ENCODE measurements around the gene POLG.

Gene POLG

DNA sequence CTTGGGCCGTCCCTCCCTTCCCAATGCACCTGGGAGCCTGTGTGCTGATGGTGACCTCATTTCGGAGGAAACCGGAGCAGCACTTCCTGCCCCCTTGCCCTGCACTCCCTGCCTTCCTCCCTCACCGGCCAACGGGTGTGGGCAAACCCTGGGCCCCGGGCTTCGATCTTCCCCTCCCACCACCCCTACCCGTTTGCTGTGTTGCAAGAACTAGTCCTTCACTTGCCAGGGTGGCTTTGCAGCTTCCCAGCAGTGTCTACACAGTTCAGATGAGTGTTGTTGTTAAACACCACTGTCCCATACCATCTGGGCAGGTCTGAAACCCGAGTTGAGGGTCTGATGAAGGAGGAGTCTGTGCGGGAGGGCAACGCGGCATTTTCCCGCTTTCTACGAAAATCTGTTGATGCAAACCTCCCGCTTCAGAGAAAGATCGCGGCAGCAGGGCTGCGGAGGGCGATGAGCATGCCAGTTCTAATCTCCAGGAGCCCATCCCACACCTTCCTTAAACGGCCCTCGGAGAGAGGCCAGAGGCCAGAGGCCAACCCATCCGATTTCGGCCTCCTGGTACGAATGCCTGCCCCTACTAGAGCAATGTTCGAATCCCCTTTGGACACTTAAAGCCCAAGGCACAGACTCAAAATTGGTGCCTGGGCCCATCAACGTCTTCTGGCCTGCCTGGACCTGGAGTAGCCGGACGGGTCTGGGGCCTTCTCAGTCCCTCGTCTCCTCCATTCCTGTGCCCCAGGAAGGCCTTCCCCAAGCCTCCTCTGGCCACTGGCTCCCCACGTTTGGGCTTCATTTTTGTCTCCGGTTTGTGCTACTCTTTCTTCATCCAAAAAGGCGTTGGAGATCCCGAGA is 35.7 kb upstream of the POLG start:
- DNase-seq = no peak

DNA sequence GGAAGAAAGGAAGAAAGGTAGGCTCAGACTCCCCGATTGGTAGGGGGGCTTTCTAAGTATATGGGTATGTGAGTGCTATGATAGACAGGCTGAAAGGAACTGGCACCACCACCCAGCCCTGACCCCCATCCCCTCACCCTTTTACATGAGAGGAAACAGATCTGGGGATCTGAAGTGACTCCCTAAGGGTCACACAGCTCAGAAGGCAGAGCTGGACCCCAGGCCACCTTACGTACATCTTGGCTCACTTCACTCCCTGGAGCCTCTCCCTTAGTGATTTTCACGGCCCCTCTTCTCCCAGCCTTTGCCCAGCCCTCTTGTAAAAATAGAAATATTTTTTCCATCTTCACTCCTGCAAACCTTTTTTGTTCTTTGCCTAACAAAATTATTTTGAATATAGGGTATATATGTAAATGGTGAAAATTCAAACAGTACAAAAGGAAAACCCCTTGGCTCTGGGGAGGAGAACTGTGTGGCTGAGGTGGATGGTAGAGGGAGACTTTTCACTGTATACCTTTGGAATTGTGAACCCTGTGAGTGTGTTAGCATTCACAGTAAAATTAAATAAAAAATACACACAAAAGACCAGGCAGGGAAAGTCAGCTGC is 34.8 kb upstream of the POLG start:
- DNase-seq = no peak

DNA sequence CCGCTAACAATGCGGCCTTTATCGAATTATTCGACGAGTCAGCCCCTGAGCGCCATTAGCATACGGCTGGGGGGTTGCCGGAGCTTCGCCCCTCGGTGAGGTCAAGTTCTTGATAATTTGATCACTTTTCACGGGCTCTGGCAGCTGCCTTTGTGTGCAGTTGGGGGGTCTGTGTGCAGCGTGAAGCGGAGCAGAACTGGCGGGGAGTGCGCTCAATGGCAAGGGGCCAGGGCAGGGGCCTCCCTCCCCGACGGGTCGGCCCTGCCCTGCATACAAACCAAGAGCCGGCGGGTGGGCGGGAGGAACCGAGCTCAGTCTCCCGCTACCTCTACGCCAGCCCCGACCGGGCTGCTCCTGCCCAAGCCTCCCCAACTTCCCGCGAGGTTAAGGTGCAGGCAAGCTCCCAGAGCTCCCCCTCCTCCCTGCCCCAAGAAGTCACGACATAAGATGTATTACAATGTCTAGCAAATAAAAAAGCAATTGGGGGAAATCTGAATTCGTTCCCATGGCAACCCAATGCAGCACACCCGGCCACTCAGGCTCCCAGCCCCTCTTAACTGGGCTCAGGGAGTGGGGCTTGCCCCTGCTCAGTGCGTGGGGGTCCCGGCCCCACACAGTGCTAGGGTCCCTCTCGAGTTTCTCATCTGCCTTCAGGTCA is 34.1 kb upstream of the POLG start:
- DNase-seq = no peak

DNA sequence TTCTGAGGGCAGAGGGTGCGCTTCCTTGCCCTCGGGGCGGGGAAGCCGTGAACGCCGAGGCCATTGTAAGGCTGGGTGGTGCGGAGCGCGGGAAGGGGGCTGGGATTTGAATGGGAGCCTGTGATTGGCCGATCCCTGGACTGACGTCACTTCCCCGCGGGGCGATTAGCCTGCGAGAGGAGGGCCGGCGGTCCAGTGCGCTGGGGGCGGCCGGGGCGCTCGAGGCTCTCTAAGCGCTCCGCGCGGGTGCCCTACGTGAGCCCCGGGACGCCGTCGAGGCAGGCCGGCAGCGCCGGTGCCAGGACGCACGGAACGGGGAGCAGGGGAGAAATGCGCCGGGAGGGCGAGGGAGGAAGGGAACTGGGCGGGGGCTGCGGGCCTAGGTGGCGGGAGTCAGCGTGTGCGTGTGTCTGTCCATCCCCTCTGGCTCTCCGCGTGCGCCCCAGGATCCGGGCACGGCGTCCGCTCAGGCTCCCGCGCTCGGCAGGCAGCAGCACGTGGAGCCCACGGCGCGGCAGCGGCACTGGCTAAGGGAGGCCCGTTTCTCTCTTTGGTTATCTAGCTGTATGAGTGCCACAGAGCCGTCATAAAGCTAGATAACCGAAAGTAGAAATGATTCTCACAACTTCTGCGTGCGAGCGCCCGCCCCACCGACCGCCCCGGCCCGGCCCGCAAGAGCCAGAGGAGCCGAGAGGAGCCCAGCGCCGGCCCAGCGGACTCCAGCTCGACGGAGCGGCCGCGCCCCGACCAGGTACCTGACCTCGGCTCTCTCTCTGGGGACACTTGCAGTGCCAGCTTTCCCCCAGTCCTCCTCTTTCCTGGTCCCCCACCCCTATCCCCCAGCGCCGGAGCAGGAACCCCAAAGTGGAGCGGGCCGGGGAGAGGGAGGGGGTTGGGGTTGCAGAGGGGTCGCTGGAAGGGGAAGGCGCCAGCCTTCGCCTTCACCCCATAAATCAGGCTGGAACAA is 33.1 kb upstream of the POLG start:
- DNase-seq = no peak

DNA sequence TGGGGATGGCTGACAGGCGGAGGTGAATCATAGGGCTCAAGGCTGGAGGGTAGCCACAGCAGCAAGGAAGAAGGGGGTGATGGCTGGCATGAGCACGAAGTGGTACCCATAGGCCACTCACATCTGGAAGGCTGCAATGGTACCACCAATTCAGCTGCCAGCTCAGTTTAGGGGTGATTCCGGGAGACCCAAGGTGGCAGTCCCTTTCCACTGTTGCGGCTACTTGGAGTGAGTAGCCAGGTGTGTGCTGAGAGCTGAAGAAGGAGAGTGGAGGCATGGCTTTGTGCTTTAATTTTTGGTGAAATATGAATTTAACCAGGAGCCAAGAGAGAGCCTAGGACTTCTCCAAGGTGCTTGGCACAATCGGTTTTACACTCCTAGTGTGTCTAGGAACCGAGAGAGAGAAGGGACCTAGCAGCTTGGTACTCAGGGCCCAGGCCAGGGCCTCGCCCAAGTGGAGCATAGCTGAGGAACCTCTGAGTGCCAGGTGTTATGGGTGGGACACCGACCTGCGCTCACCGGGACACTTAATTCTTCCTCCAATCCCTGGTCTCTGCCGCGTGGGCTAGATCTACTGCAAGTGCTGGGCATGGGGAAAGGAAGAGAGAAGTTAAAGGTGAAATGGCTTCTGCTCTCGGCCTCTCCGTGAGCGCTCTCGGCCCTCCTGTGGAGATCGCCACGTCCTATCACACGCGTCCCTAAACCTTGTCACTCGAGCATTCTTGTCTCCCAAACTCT is 32.2 kb upstream of the POLG start:
- no peak for DNase-seq

DNA sequence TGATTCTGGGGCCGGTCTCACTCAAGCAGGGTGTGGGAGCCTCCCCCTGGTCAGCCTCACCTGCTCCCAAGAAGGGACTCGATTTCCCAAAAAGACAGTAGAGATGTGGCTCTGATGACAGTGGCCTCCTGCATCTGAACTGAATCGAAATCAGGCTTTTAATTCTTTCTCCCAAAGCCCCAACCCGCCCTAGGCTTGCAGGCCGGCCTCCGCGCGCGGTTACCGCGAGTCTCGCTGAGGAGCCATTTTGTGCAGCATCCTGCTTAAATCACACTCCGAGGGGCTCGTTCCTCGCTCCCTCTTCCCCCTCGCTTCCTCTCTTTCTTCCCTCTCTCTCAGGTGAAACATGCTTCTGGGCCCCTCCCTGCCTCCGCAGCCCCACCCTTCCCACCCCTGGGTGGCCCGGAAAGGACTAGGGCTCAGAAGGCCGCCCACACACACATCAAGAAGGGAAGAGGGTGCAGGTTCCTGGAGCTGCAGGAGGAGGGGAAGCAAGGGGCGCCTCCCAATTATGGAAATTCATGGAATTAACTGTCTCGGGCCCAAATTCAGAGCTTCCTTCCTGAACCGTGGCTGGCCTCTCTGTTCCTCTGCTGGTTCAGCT is 30.9 kb upstream of the POLG start:
- no peak for DNase-seq

DNA sequence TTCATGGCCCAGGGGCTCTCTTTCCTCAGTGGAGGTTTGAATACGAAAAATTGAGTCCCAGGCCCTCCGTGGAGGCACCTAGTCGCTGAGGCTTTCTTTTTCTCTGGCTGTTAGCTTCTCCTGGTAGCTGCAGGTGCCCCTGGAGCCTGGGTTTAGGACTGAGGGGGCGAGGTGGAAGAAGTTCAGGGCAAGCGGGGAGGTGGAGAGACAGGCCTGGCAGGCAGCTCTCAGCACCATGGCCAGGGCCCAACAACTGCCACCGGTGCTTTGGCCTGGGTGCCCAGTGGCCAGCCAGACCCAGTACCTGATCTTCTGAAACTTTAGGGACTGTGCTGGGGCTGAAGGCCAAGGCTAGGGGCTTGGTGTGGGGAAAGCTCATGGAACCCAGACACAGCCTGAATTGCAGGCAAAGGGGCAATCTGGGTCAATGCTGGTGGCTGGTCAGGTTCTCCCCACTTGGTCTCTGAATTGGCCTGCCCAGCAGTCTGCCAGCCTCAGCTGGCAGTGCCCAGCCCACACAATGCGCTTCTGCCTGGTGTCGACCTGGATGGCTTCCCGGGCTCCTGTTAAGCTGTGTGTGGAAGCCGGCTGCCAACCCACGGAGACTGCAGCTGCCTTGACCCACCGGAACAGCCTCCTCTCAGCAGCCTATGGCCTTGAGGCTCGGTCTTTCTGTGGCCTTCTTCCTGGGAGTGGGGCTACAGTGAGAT is 30.3 kb upstream of the POLG start:
- no peak for DNase-seq

DNA sequence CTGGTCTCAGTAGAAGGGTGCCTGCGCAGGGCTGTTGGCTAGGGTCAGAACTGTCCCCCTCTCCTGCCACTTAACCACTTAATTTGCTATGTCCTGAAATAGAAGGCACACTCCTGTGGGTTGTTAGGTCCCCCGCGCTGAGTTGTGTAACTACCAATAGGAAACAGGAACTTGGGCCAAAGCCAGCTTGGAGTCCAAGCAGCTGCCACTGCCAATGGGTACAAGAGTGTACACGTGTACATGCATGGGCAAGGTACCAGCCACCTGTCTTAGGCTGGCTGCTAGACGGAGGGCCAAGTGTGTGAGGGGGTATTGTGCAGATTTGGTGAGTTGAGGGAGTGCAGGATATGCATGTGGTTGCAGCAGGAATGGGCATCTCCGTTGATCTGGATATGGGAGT is 29.7 kb upstream of the POLG start:
- DNase-seq = peak; percentile 73

DNA sequence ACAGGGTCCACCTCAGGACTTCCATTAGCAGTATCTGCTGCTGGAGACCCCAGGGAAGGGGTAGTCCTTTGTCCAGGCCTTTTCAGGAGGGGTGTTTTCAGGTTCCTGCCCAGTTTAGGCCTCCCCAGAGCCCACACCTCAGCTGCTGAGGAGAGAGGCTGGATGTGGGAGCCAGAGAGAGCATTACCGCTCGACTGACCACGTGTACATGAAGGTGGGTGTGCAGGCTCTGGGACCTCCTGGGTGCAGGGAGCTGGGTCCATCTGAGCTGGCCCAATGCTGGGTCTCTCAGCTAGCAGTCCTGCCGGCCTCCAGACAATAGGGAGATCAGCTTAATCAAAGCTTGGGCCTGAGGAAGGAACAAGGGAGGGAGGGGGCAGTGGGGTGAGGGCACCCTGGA is 29.1 kb upstream of the POLG start:
- DNase-seq = no peak

DNA sequence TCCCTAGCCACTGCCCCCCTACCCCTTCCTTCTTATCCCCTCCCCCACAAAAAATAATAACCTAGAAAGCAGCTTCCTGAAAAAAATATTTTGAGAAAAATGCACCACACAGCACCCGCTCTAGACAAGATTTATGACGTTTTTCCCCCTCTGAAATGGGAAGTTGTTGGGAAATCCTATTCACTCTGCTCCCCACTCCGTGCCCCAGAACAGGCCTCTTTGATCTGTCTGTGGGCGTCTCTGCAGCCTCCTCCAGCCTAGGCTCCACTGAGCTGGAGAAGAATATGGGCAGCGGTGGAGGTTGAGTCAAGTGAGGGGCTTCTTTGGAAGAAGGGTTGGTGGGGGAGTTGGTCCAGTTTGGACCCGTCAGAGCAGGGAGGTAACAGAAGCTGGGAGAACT is 28.5 kb upstream of the POLG start:
- DNase-seq = no peak

DNA sequence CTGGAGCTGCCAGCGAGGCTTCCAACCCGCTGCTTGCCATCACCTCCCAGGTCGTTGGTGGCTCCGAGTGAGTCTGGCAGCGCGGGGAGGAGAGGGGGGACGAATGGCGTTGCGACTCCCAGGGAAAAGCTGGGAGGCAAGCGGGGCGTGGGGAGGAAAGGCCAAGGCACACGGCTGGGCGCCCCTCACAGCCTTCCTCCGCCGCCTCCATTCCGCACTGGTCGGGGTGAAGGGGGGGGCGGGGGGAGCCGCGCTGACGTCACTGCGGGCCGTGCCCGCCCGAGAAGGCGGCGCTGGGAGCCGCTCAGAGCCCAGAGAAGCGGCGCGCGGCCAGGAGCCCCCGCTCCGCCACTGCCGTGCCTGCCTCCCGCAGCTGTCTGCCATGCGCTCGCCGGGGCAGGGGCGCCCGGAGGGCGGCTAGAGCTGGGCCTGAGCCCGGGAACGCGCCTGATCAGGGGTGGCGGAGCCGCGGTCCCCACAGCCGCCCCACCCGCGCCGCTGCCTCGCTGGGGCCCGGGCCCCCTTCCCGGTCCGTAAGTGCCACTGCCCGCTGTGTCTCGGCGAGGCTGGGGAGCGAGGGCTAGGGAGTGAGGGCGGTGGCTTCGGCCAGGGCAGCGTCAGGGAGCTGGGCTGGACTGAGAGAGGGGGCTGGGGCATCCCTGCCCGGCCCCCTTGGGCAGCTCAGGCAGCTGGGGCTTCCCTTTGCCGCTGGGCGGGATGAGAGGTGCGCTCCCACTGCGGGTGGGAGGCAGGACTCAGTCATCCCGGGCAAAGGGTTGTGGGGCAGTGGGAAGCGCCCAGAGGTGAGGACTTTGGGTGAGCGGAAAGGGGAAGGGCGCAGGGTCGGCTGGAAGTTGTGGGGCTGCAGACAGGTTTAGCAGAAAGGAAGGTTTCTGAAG is 27.8 kb upstream of the POLG start:
- no peak for DNase-seq

DNA sequence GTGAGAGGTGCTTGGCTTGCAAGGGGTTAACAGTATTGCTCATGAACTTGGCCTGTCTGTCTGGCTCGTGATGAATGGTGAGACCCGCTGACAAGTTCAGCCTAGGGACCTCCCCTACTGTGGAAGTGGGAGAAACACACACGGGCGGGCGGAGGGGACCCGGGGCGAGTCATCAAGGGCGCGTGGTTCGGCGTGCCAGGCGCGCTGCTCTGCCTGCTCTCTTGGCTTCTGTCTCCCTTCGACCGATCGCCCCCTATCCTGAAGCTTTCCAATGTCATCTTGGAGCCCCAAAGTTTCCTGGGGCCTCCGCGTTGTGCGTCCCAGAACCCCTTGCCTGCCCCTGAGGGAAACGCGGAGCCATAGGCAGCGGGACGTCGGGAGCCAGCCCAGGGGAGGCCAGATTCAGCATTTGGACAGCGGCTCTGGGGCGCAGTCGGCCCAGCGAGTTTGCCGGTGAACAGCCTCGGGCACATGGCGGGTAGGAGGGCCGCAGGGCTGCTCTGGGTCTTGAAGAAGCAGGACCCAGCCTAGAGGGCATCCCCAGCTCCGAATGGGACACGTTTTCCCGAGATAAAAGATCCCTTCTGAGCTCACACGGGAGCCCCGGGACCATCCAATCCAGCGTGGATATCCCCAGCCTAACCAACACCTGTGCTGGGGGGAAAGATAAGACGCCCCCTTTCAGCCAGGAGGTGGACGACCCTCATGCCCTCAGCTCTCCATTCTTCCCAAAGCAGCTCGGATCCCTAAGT is 27.0 kb upstream of the POLG start:
- no peak for DNase-seq

DNA sequence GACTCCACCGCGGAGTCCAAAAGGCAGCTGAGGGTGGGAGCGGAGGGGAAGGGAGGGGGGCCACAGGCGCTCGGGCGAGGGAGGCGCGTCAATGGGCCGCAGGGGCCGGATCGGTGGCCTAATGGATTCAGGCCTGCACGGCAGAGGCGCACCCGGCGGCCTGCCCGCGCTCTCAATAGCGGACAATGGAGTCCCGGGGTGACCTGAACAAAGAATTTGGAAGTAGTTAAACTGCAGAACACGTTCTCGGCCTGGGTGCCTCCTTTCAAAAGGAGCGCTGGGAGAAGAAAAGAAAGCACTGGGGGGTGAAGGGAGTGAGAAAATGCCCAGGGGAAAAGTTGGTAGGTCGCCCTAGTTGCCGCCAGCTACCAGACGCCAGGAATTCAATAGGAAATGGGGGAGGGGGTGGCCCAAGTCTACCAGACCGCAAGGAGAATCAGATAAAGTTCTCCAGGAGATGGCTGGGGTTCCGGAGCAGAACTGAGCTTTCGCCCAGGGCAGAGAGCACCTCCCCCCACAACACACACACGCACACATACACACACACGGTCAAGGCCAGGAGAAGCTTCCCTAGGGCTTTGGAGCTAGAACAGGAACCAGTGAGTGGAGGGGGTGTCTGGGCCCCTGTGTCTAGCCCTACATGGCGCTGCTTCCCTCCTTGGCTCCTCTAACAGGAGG is 25.8 kb upstream of the POLG start:
- DNase-seq = no peak

DNA sequence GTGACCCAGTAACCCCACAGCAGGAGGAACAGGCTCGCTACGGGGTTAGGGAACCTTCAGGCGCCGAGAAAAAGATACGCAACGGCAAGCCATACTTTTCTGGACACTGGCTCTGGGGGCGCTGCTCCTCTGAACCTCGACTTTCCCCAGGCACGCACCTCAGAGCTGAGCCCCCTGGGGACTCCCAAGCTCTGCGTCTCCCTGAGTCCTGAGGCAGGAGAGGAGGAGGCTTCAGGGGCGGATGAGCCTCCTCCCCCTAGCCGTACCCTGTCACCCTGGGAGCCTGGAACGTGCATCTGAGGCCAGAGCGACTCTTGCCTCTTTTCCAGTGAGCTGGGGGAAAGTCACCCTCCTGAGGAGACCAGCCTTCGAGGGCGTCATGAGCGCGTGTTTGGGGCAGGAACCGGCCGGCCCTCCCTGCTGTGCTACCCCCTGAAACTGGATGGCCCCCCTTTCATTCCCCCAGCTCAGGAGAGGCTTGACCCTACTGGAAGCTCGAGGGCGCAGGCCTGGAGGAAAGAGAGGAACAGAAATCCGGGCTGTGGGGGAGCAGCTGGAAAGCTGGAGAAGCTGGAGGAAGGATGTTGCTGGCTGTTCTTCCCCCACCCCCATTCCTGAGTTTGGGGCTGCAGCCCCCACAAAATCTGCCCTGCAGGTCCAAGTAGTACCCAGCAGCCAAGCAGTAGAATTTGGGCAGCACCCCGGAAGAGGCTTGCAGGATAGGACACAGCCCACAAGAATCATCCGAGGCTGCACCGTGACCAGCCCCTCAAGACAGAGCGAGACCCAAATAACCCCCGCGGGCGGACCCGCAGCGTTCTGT is 25.1 kb upstream of the POLG start:
- no peak for DNase-seq

DNA sequence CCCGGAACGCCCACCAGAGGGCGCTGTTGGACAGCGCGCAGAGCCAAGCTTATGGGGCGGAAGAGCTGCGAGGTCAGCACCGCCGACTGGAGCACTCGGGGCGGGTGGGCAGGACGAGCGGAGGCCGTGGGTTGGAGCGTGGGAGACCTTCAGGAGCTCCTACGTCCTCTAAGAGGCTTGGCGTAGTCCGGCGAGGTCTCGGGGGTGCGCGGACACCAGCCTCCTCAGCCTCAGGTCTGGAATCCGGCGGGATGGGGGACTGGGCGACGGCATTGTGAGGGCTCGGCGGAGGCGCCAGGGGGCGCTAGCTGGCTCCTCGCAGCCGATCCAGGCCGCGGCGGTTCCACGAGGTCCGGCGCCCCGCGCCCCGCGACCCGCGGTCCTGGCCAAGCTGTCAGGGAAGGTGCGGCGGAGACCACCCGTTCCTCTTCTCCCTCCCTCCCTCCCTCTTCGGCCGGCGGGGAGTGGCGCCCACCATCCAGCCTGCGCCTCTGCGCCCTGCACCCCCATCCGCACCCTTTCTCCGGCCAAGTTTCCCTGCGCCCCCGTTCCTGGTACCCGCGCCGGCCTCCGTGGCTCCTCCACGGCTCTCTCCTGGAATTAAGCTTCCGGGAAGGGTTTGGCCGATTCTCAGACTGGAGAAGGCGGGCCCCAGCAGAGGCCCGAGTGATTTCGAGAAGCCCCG is 24.3 kb upstream of the POLG start:
- no peak for DNase-seq

DNA sequence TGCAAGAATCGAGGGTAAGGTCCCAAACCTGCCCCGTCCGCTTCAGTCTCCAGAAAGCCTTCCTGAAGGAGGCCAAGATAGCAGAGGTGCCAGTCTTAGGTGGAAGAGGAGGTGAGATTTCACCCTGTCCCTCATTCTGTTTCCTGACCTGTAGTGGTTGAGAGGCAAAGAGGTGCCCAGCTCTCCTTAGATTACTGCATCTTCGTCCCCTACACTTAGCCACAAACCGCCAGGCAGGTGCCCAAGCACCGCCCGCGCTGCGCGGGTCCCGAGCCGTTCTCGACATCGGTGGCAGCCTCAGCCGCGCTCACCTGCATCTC is 23.8 kb upstream of the POLG start:
- no peak for DNase-seq

DNA sequence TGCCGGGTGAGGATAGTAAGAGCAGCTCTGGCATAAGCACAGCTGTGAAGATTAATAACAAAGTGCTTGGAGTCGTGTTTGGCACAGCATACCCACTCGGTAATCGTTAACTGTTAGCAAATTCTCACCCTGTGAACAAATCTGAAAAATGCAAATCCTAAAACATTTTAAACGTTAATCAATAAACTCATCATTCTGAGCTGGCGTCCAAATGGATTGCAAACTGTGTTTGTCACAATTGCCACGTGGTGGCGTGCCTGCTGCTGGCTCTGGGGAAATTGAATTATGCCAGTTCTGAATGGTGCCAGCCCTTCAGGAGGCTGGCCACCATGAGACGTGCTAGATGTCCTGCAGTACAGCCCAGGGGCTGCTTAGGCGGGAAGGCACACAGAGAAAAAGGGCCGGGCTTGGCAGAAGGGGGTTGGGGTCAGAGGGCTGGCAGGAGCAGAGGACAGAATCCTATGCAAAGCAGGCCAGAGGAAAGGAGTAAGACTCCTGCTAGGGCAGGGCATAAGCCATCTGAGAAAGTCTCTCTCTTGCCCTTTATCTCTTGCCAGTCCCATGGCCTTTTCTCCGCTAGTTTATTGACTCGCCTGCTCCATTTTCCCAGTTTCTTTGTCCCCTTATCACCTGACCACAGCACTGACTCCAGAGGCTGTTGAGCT is 22.1 kb upstream of the POLG start:
- no peak for DNase-seq
